GM12878 (cell line): ENCODE data around the gene TBC1D12. TPM values are rescaled to one million over a fixed set of nuclear protein-coding genes. Genes with fewer than 3 reads are reported as not detected.

Source experiments
- ATAC-seq: fragments of 200-7000 bp; cut with Tn5 transposase; 3 replicates; pipeline ENCODE4 v1.9.1; 2020; ENCODE audit warnings: mild to moderate bottlenecking, moderate library complexity
- BruUV-seq: library from RNA; stranded (reverse); fragments of 400-500 nt; replicated peaks from 2 replicates; lab custom pipeline; 2021; lab: Mats Ljungman, UMichigan
- CTCF ChIA-PET: fragments of 300-600 bp; sonication (Branson Sonifier 250); formaldehyde crosslinking; extraction: SDS; loops from one replicate; lab custom pipeline; 2021; ENCODE audit warnings: inconsistent platforms; lab: Yijun Ruan, JAX
- POLR2A ChIA-PET: fragments of 350-600 bp; formaldehyde crosslinking; extraction: SDS; loops from one replicate; lab custom pipeline; 2021; ENCODE audit warnings: inconsistent platforms; lab: Charles Lee
- RAD21 ChIA-PET: fragments of 300-600 bp; sonication (Branson Sonifier 250); formaldehyde crosslinking; loops from one replicate; lab custom pipeline; 2023; ENCODE audit warnings: antibody characterized with exemption; ENCODE audit not compliant: unreplicated experiment; lab: Charles Lee
- SMC1A ChIA-PET: fragments of 300-600 bp; sonication (Branson Sonifier 250); formaldehyde crosslinking; loops from one replicate; lab custom pipeline; 2023; ENCODE audit not compliant: unreplicated experiment, uncharacterized antibody; lab: Charles Lee
- DNase-seq: peaks from one replicate; pipeline ENCODE4 v3.0.0-alpha.2; 2011; ENCODE audit warnings: low read depth, low spot score
- FAIRE-seq: peaks from 3 replicates; lab custom pipeline; 2011; peaks lifted over from hg19 to GRCh38; lab: Jason Lieb, UNC
- H2AFZ ChIP-seq: 2 replicates; pipeline ENCODE4 v1.6.0; 2011; ENCODE audit warnings: low read depth, low read length, control low read depth; ENCODE audit not compliant: control insufficient read depth
- H3K27ac ChIP-seq: 2 replicates; pipeline ENCODE4 v1.5.1; 2011; ENCODE audit warnings: control low read depth; ENCODE audit not compliant: control insufficient read depth, insufficient read depth
- H3K27me3 ChIP-seq, 2 experiments: replicated peaks in 1 of 2; 2 replicates each; pipeline versions ENCODE4 v1.6.0 to v1.6.1; 2011; ENCODE audit warnings: low read length in 1 of 2; ENCODE audit not compliant: control insufficient read depth in 2 of 2, insufficient read depth in 2 of 2
- H3K36me3 ChIP-seq, 2 experiments: 2 replicates each; pipeline ENCODE4 v1.5.1; 2011; ENCODE audit warnings: low read length in 1 of 2; ENCODE audit not compliant: control insufficient read depth in 2 of 2, insufficient read depth in 2 of 2
- H3K4me1 ChIP-seq: 2 replicates; pipeline ENCODE4 v1.6.1; 2011; ENCODE audit warnings: mild to moderate bottlenecking, low read length, moderate library complexity, mixed read lengths; ENCODE audit not compliant: control insufficient read depth, insufficient read depth
- H3K4me2 ChIP-seq: 2 replicates; pipeline ENCODE4 v1.6.0; 2011; ENCODE audit warnings: control low read depth; ENCODE audit not compliant: control insufficient read depth, insufficient read depth
- H3K4me3 ChIP-seq: fragments of 200-600 bp; sonication (generic); 2 replicates; pipeline ENCODE4 v1.5.1; 2016
- H3K79me2 ChIP-seq: 2 replicates; pipeline ENCODE4 v1.6.0; 2011; ENCODE audit warnings: low read length; ENCODE audit not compliant: control insufficient read depth, insufficient read depth
- H3K9ac ChIP-seq: 2 replicates; pipeline ENCODE4 v1.8.0; 2011; ENCODE audit warnings: low read length, control low read depth, mixed read lengths; ENCODE audit not compliant: control insufficient read depth, insufficient read depth
- H3K9me3 ChIP-seq: replicated peaks from 3 replicates; pipeline ENCODE4 v1.5.1; 2011; ENCODE audit warnings: mild to moderate bottlenecking, low read length; ENCODE audit not compliant: control insufficient read depth, insufficient read depth
- H4K20me1 ChIP-seq: 2 replicates; pipeline ENCODE4 v1.6.0; 2011; ENCODE audit not compliant: control insufficient read depth, insufficient read depth
- BACH1 ChIP-seq: fragments of 450-650 bp; IDR thresholded peaks from 2 replicates; pipeline ENCODE4 v1.6.1; 2017; ENCODE audit warnings: mild to moderate bottlenecking, borderline replicate concordance
- DPF2 ChIP-seq: fragments of 450-650 bp; IDR thresholded peaks from 2 replicates; pipeline ENCODE4 v1.6.1; 2017; ENCODE audit warnings: mild to moderate bottlenecking
- EP300 ChIP-seq, 2 experiments: fragments of 150-350 bp in 1 of 2; IDR thresholded peaks; 2 replicates each; pipeline ENCODE4 v1.6.1; 2011 to 2012; ENCODE audit warnings: low read depth in 2 of 2, low read length in 2 of 2, borderline replicate concordance in 1 of 2, improper control_type of control experiment in 1 of 2, inconsistent platforms in 1 of 2; ENCODE audit not compliant: control insufficient read depth in 1 of 2
- GATAD2B ChIP-seq: fragments of 450-650 bp; conservative IDR thresholded peaks from 2 replicates; pipeline ENCODE4 v1.6.1; 2017; ENCODE audit warnings: low read depth, mild to moderate bottlenecking, moderate library complexity
- HDAC6 ChIP-seq: fragments of 200-600 bp; sonication (generic); IDR thresholded peaks from one replicate; pipeline ENCODE4 v1.8.0; 2017; ENCODE audit warnings: antibody characterized with exemption; ENCODE audit not compliant: unreplicated experiment
- IKZF1 ChIP-seq: fragments of 450-650 bp; conservative IDR thresholded peaks from 2 replicates; pipeline ENCODE4 v1.6.1; 2017; ENCODE audit warnings: antibody characterized with exemption, mild to moderate bottlenecking
- IRF4 ChIP-seq: IDR thresholded peaks from 2 replicates; pipeline ENCODE4 v1.6.1; 2011; ENCODE audit warnings: low read depth, low read length
- LARP7 ChIP-seq: fragments of 450-650 bp; IDR thresholded peaks from 2 replicates; pipeline ENCODE4 v1.6.1; 2017; ENCODE audit warnings: mild to moderate bottlenecking
- NBN ChIP-seq: fragments of 450-650 bp; IDR thresholded peaks from 2 replicates; pipeline ENCODE4 v1.6.1; 2016
- NKRF ChIP-seq: fragments of 450-650 bp; conservative IDR thresholded peaks from 2 replicates; pipeline ENCODE4 v1.6.1; 2017; ENCODE audit warnings: mild to moderate bottlenecking, moderate library complexity
- NR2F1 ChIP-seq: fragments of 450-650 bp; conservative IDR thresholded peaks from 2 replicates; pipeline ENCODE4 v1.6.1; 2017; ENCODE audit warnings: mild to moderate bottlenecking
- YY1 ChIP-seq: IDR thresholded peaks from 2 replicates; pipeline ENCODE4 v1.6.1; 2011; ENCODE audit warnings: low read depth, mild to moderate bottlenecking, low read length
- ZNF217 ChIP-seq: fragments of 450-650 bp; IDR thresholded peaks from 2 replicates; pipeline ENCODE4 v1.6.1; 2017; ENCODE audit warnings: antibody characterized with exemption, mild to moderate bottlenecking
- ZNF24 ChIP-seq: fragments of 450-650 bp; IDR thresholded peaks from 2 replicates; pipeline ENCODE4 v1.6.1; 2017; ENCODE audit warnings: antibody characterized with exemption, mild to moderate bottlenecking
- WGBS: methylation state at CpG from one replicate; pipeline ENCODE4 v1.1.6; 2016; ENCODE audit warnings: low lambda C conversion rate; ENCODE audit not compliant: insufficient replicate concordance, insufficient coverage; ENCODE audit errors: missing lambda C conversion rate; 5-methylcytosine and 5-hydroxymethylcytosine counted together
- in situ Hi-C: fragments of 300-500 bp; cut with MboI; formaldehyde crosslinking; loops from 9 replicates; pipeline ENCODE4 v1.14.3; 2018; ENCODE audit warnings: mixed read lengths
- intact Hi-C: fragments of 100-400 bp; cut with micrococcal nuclease; formaldehyde crosslinking; loops from one replicate; pipeline ENCODE4 v1.14.2; 2022; ENCODE audit not compliant: unreplicated experiment
- polyA plus RNA-seq, 11 experiments: library from polyadenylated mRNA; depleted of rRNA in 4 of 11; unstranded in 6 of 11; stranded (reverse) in 5 of 11; fragments of >200 nt; fragmentation: Nextera tagmentation in 4 of 11; fragmentation: Illumina TruSeq in 1 of 11; extraction: Ambion mirVana in 4 of 11; extraction: Trizol in 1 of 11; gene quantifications; 1 replicate in 1 of 11; 2 replicates in 10 of 11; pipeline versions ENCODE4 v1.2.1 to v1.2.3, GENCODE V29; 2011 to 2016; ENCODE audit warnings: inconsistent platforms in 2 of 11, missing spikeins in 2 of 11, low read depth in 1 of 11
- total RNA-seq, 4 experiments: library from RNA; depleted of rRNA in 3 of 4; stranded (reverse); fragments of >200 nt in 3 of 4; fragmentation: Illumina TruSeq in 1 of 4; extraction: Trizol in 1 of 4; gene quantifications; 2 replicates each; pipeline versions ENCODE4 v1.2.1 to v1.2.3, GENCODE V29; 2013 to 2021
- TF ChIP-seq, protein P1 (sequence below): fragments of 450-650 bp; formaldehyde crosslinking; IDR thresholded peaks from 2 replicates; pipeline ENCODE4 v1.4.0; 2020; ENCODE audit warnings: mild to moderate bottlenecking, moderate library complexity

Gene TBC1D12
- total and polyA plus RNA-seq, 10 of the 15 experiments (the other 5 are each of a cell fraction or from before 2014, with no cell fraction given) = 2.6 to 7.5 (median 3.8) TPM

DNA sequence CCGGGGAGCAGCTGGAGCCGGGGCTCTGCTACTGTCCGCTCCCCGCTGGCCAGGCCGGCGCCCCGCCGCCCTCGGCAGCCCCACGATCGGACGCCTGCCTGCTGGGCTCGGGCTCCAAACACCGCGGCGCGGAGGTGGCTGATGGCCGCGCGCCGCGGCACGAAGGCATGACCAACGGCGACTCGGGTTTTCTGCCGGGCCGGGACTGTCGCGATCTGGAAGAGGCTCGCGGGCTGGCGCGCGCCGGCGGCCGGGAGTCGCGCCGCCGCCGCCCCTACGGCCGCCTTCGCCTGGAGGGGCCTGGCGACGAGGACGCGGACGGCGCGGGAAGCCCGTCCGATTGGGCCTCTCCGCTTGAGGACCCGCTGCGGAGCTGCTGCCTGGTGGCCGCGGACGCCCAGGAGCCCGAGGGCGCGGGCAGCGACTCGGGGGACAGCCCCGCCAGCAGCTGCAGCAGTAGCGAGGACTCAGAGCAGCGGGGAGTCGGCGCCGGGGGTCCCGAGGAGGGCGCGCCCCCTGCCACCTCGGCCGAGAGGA, 570 bp downstream of the TBC1D12 start:
- Histone ChIP-seq H3K36me3 (no peaks in the 10 kb centered on the region), H3K79me2 (peaks cover 18% of the 10 kb centered on the region), H3K9ac (peak overlapping the region; percentile 68), H3K27ac (peak overlapping the region; percentile 68), H3K4me2 (peak overlapping the region; percentile 90; the same call in 1 of the 2 replicates), H3K27me3 (no peaks in the 10 kb centered on the region), H3K4me1 (no peaks in the 10 kb centered on the region), H3K9me3 (no peaks in the 10 kb centered on the region), H2AFZ (peak overlapping the region; percentile 98), H3K4me3 (peak overlapping the region; percentile 83), H4K20me1 (no peaks in the 10 kb centered on the region)
- DNase-seq (no peak), ATAC-seq (peak; percentile 38), FAIRE-seq (no peak)
- POLR2A ChIA-PET = interaction anchor here (1.2 to 2.7 kb wide), 3 partner anchors 10 to 48 kb away, joined by 4 to 16 read pairs (median 14); partner anchors contain the start of gene NOC3L
- in situ Hi-C loops = no loop called here
- no TSS peak for BruUV-seq
- CTCF ChIA-PET = interaction anchor here (0.7 to 2.7 kb wide), 9 partner anchors 14 to 83 kb away, joined by 3 to 13 read pairs (median 5); partner anchors contain the start of gene NOC3L
- intact Hi-C loops = loop anchor here (1.0 to 5.0 kb wide), 2 partner anchors 41 to 144 kb away; partner anchors contain the start of genes HELLS and NOC3L
- SMC1A ChIA-PET = interaction anchor here (1.1 to 2.8 kb wide), 5 partner anchors 25 to 57 kb away, joined by 3 to 12 read pairs (median 4); partner anchors contain the start of gene NOC3L
- WGBS = 1% methylated on average over 76 of the region's 77 CpGs
- TF ChIP-seq DPF2 = peak; percentile 31; the same call in 1 of the 2 replicates
- peak; percentile 82; the same call in 1 of the 2 replicates for TF ChIP-seq NKRF
- peak; percentile 23; the same call in 1 of the 2 replicates for TF ChIP-seq NR2F1
- TF ChIP-seq IKZF1 = peak; percentile 83
- peak; percentile 83 for TF ChIP-seq LARP7
- TF ChIP-seq ZNF217 = peak; percentile 27; the same call in 1 of the 2 replicates
- TF ChIP-seq, protein P1, sequence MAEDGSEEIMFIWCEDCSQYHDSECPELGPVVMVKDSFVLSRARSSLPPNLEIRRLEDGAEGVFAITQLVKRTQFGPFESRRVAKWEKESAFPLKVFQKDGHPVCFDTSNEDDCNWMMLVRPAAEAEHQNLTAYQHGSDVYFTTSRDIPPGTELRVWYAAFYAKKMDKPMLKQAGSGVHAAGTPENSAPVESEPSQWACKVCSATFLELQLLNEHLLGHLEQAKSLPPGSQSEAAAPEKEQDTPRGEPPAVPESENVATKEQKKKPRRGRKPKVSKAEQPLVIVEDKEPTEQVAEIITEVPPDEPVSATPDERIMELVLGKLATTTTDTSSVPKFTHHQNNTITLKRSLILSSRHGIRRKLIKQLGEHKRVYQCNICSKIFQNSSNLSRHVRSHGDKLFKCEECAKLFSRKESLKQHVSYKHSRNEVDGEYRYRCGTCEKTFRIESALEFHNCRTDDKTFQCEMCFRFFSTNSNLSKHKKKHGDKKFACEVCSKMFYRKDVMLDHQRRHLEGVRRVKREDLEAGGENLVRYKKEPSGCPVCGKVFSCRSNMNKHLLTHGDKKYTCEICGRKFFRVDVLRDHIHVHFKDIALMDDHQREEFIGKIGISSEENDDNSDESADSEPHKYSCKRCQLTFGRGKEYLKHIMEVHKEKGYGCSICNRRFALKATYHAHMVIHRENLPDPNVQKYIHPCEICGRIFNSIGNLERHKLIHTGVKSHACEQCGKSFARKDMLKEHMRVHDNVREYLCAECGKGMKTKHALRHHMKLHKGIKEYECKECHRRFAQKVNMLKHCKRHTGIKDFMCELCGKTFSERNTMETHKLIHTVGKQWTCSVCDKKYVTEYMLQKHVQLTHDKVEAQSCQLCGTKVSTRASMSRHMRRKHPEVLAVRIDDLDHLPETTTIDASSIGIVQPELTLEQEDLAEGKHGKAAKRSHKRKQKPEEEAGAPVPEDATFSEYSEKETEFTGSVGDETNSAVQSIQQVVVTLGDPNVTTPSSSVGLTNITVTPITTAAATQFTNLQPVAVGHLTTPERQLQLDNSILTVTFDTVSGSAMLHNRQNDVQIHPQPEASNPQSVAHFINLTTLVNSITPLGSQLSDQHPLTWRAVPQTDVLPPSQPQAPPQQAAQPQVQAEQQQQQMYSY (CRISPR knock-in tag) = no peak
- TF ChIP-seq EP300 (IDR thresholded peaks at IDR 0.05; ENCODE audit: borderline replicate concordance in 1 of 2, control insufficient read depth in 1 of 2, low read depth in 2 of 2, low read length in 2 of 2) = no peak
- TF ChIP-seq NBN = no peak
- TF ChIP-seq BACH1 = 0 out of 2 replicates have a peak, but pooled peaks have one; percentile 64
- peak; percentile 43; the same call in 1 of the 2 replicates for TF ChIP-seq GATAD2B
- TF ChIP-seq IRF4 = no peak
- TF ChIP-seq HDAC6 = peak; percentile 59
- TF ChIP-seq ZNF24 = 0 out of 2 replicates have a peak, but pooled peaks have one; percentile 40
- peak; percentile 22 for TF ChIP-seq YY1
- RAD21 ChIA-PET = interaction anchor here (0.9 to 1.4 kb wide), 5 partner anchors 40 to 59 kb away, joined by 3 to 9 read pairs (median 4); no protein-coding TSS in a partner anchor
